IgD-negative memory B cell (primary cell): Measurements from ENCODE around the gene NPAS3. TPM values are rescaled to one million over a fixed set of nuclear protein-coding genes. Genes with fewer than 3 reads are reported as not detected.

Experiments used
- H3K27ac Mint-ChIP-seq, 3 donors: one replicate each; pipeline ENCODE4 v1.8.0; 2020 to 2022; ENCODE audit warnings: mild to moderate bottlenecking in 3 of 3, mixed read lengths in 3 of 3, moderate library complexity in 1 of 3
- H3K27me3 Mint-ChIP-seq: one replicate; pipeline ENCODE4 v1.8.0; 2021; ENCODE audit warnings: mixed read lengths
- H3K36me3 Mint-ChIP-seq: one replicate; pipeline ENCODE4 v1.8.0; 2020; ENCODE audit warnings: mild to moderate bottlenecking, mixed read lengths
- H3K4me1 Mint-ChIP-seq, 3 donors: one replicate each; pipeline ENCODE4 v1.8.0; 2020 to 2022; ENCODE audit warnings: mixed read lengths in 3 of 3, mild to moderate bottlenecking in 1 of 3
- H3K4me3 Mint-ChIP-seq, 4 donors: one replicate each; pipeline ENCODE4 v1.8.0; 2020 to 2022; ENCODE audit warnings: mild to moderate bottlenecking in 4 of 4, mixed read lengths in 4 of 4, moderate library complexity in 3 of 4
- H3K9me3 Mint-ChIP-seq, 3 donors: one replicate each; pipeline ENCODE4 v1.8.0; 2020 to 2021; ENCODE audit warnings: mixed read lengths in 3 of 3, mild to moderate bottlenecking in 1 of 3
- polyA plus RNA-seq: library from polyadenylated mRNA; unstranded; fragments of 300-500 nt; fragmentation: Illumina TruSeq; gene quantifications from one replicate; pipeline ENCODE4 v1.2.3, GENCODE V29; 2021

Gene NPAS3
- polyA plus RNA-seq, 1 donor from 2014 or later: not detected

GRCh38 chr14:33555710-33556350 lies 617.2 kb downstream of the NPAS3 start:
- Mint-ChIP-seq H3K27ac (no peak overlapping the region), H3K27me3 (no peaks in the 10 kb centered on the region), H3K9me3 (peaks cover 0 to 2% (median 0%) of the 10 kb centered on the region in 3 donors), H3K4me3 (no peak overlapping the region), H3K4me1 (no peaks in the 10 kb centered on the region), H3K36me3 (no peaks in the 10 kb centered on the region)

- no peaks in the 10 kb centered on the region for H3K4me1 Mint-ChIP-seq
- H3K27me3 Mint-ChIP-seq: no peaks in the 10 kb centered on the region
- H3K9me3 Mint-ChIP-seq: peaks cover 0 to 2% (median 0%) of the 10 kb centered on the region in 3 donors
- H3K27ac Mint-ChIP-seq: no peak overlapping the region
- H3K36me3 Mint-ChIP-seq: no peaks in the 10 kb centered on the region
- no peak overlapping the region for H3K4me3 Mint-ChIP-seq
These were observed 617.9 kb downstream of the NPAS3 start for GRCh38 chr14:33556382-33557121.

- Mint-ChIP-seq H3K9me3 (peaks cover 0 to 2% (median 0%) of the 10 kb centered on the region in 3 donors), H3K36me3 (no peaks in the 10 kb centered on the region), H3K27ac (no peak overlapping the region), H3K4me3 (no peak overlapping the region), H3K27me3 (no peaks in the 10 kb centered on the region), H3K4me1 (no peaks in the 10 kb centered on the region)
These were observed 622.2 kb downstream of the NPAS3 start for GRCh38 chr14:33560718-33561431.

- H3K9me3 Mint-ChIP-seq: peaks cover 0 to 2% (median 0%) of the 10 kb centered on the region in 3 donors
- no peaks in the 10 kb centered on the region for H3K36me3 Mint-ChIP-seq
- no peaks in the 10 kb centered on the region for H3K27me3 Mint-ChIP-seq
- no peak overlapping the region for H3K4me3 Mint-ChIP-seq
- H3K4me1 Mint-ChIP-seq: no peaks in the 10 kb centered on the region
- H3K27ac Mint-ChIP-seq: no peak overlapping the region
These were observed 623.0 kb downstream of the NPAS3 start for GRCh38 chr14:33561488-33562175.

GRCh38 chr14:33563191-33563900 lies 624.7 kb downstream of the NPAS3 start:
- no peaks in the 10 kb centered on the region for H3K4me1 Mint-ChIP-seq
- H3K4me3 Mint-ChIP-seq: no peak overlapping the region
- no peaks in the 10 kb centered on the region for H3K27me3 Mint-ChIP-seq
- no peak overlapping the region for H3K27ac Mint-ChIP-seq
- H3K9me3 Mint-ChIP-seq: no peaks in the 10 kb centered on the region
- H3K36me3 Mint-ChIP-seq: no peaks in the 10 kb centered on the region

GRCh38 chr14:33563901-33564197 lies 625.2 kb downstream of the NPAS3 start:
- Mint-ChIP-seq H3K4me1 (no peaks in the 10 kb centered on the region), H3K4me3 (no peak overlapping the region), H3K27me3 (no peaks in the 10 kb centered on the region), H3K9me3 (no peaks in the 10 kb centered on the region), H3K27ac (no peak overlapping the region), H3K36me3 (no peaks in the 10 kb centered on the region)

GRCh38 chr14:33564774-33565630 lies 626.3 kb downstream of the NPAS3 start:
- no peaks in the 10 kb centered on the region for H3K9me3 Mint-ChIP-seq
- no peaks in the 10 kb centered on the region for H3K36me3 Mint-ChIP-seq
- H3K27me3 Mint-ChIP-seq: no peaks in the 10 kb centered on the region
- H3K4me1 Mint-ChIP-seq: no peaks in the 10 kb centered on the region
- no peak overlapping the region for H3K27ac Mint-ChIP-seq
- H3K4me3 Mint-ChIP-seq: no peak overlapping the region

- H3K4me1 Mint-ChIP-seq: no peaks in the 10 kb centered on the region
- H3K27me3 Mint-ChIP-seq: no peaks in the 10 kb centered on the region
- no peaks in the 10 kb centered on the region for H3K36me3 Mint-ChIP-seq
- no peak overlapping the region for H3K4me3 Mint-ChIP-seq
- H3K9me3 Mint-ChIP-seq: no peaks in the 10 kb centered on the region
- no peak overlapping the region for H3K27ac Mint-ChIP-seq
These were observed 627.4 kb downstream of the NPAS3 start for GRCh38 chr14:33566082-33566481.

GRCh38 chr14:33567023-33567728 lies 628.5 kb downstream of the NPAS3 start:
- Mint-ChIP-seq H3K27me3 (no peaks in the 10 kb centered on the region), H3K4me1 (no peaks in the 10 kb centered on the region), H3K9me3 (no peaks in the 10 kb centered on the region), H3K36me3 (no peaks in the 10 kb centered on the region), H3K4me3 (no peak overlapping the region), H3K27ac (no peak overlapping the region)

GRCh38 chr14:33567731-33568130 lies 629.1 kb downstream of the NPAS3 start:
- Mint-ChIP-seq H3K27me3 (no peaks in the 10 kb centered on the region), H3K36me3 (no peaks in the 10 kb centered on the region), H3K4me3 (no peak overlapping the region), H3K27ac (no peak overlapping the region), H3K9me3 (no peaks in the 10 kb centered on the region), H3K4me1 (no peaks in the 10 kb centered on the region)

GRCh38 chr14:33568935-33569579 lies 630.4 kb downstream of the NPAS3 start:
- H3K9me3 Mint-ChIP-seq: peaks cover 0 to 2% (median 0%) of the 10 kb centered on the region in 3 donors
- H3K4me1 Mint-ChIP-seq: no peaks in the 10 kb centered on the region
- no peak overlapping the region for H3K4me3 Mint-ChIP-seq
- no peak overlapping the region for H3K27ac Mint-ChIP-seq
- H3K36me3 Mint-ChIP-seq: no peaks in the 10 kb centered on the region
- H3K27me3 Mint-ChIP-seq: no peaks in the 10 kb centered on the region

GRCh38 chr14:33569821-33570687 lies 631.4 kb downstream of the NPAS3 start:
- H3K27ac Mint-ChIP-seq: no peak overlapping the region
- no peaks in the 10 kb centered on the region for H3K27me3 Mint-ChIP-seq
- peaks cover 0 to 2% (median 0%) of the 10 kb centered on the region in 3 donors for H3K9me3 Mint-ChIP-seq
- no peak overlapping the region for H3K4me3 Mint-ChIP-seq
- no peaks in the 10 kb centered on the region for H3K36me3 Mint-ChIP-seq
- no peaks in the 10 kb centered on the region for H3K4me1 Mint-ChIP-seq
